GM21529 (cell line): ENCODE results near the gene TRAF3.

ENCODE experiments used
- ATAC-seq: cut with Tn5 transposase; IDR thresholded peaks from one replicate; pipeline ENCODE4 v1.9.1; 2021; ENCODE audit not compliant: unreplicated experiment

The TRAF3 gene

GRCh38 chr14:102776761-102777710 is at the start of gene TRAF3:
TSS of gene TRAF3 (plus strand) at chr14:102777449. CDS start at chr14:102870202, 92,753 bp downstream.
- ATAC-seq, result peak; percentile 53

GRCh38 chr14:102728501-102728900 is 48.7 kb upstream of the TRAF3 start:
- ATAC-seq, result no peak

- ATAC-seq, result no peak
These were observed 48.0 kb upstream of the TRAF3 start for GRCh38 chr14:102729268-102729667.

- no peak for ATAC-seq
These were observed 47.4 kb upstream of the TRAF3 start for GRCh38 chr14:102729825-102730224.

- no peak for ATAC-seq
These were observed 46.0 kb upstream of the TRAF3 start for GRCh38 chr14:102731101-102731870.

GRCh38 chr14:102731871-102732800 is 45.1 kb upstream of the TRAF3 start:
- ATAC-seq, result no peak

GRCh38 chr14:102732924-102733323 is 44.3 kb upstream of the TRAF3 start:
- ATAC-seq, result no peak

GRCh38 chr14:102733326-102733725 is 43.9 kb upstream of the TRAF3 start:
- no peak for ATAC-seq

- ATAC-seq, result no peak
These were observed 42.8 kb upstream of the TRAF3 start for GRCh38 chr14:102734436-102734835.

- no peak for ATAC-seq
These were observed 40.3 kb upstream of the TRAF3 start for GRCh38 chr14:102736956-102737355.

GRCh38 chr14:102737402-102738372 is 39.6 kb upstream of the TRAF3 start:
- no peak for ATAC-seq

GRCh38 chr14:102738373-102739189 is 38.7 kb upstream of the TRAF3 start:
- ATAC-seq, result no peak

- no peak for ATAC-seq
These were observed 38.1 kb upstream of the TRAF3 start for GRCh38 chr14:102739190-102739469.

- no peak for ATAC-seq
These were observed 30.4 kb upstream of the TRAF3 start for GRCh38 chr14:102746634-102747438.

GRCh38 chr14:102748806-102749205 is 28.4 kb upstream of the TRAF3 start:
- no peak for ATAC-seq

GRCh38 chr14:102749393-102750305 is 27.6 kb upstream of the TRAF3 start:
- no peak for ATAC-seq

GRCh38 chr14:102750376-102750775 is 26.9 kb upstream of the TRAF3 start:
- ATAC-seq, result no peak
